ENCODE data around the gene SLC7A7. TPM values are rescaled to one million over a fixed set of nuclear protein-coding genes. Genes with fewer than 3 reads are reported as not detected.
"Not testable (repeated sequence)": the region's sequence is repeated elsewhere in the genome, so short reads cannot be mapped to it uniquely, and the experiment has no call there.

SLC7A7 gene
- total and polyA plus RNA-seq, 2 donors, result 10.7 to 16.7 TPM

GRCh38 chr14:22800346-22800745, 14.9 kb downstream of the SLC7A7 start:
- H3K9me3 ChIP-seq (ENCODE audit: control insufficient read depth in 2 of 2, insufficient read depth in 1 of 2, low read length in 1 of 2), result no peaks in the 10 kb centered on the region
- WGBS, result 95% methylated on average over 10 of the region's 10 CpGs
- H3K4me1 ChIP-seq (ENCODE audit: control insufficient read depth in 2 of 2, insufficient read depth in 2 of 2, low read length in 2 of 2), result no peaks in the 10 kb centered on the region
- H3K36me3 ChIP-seq (ENCODE audit: control insufficient read depth in 2 of 2, insufficient read depth in 2 of 2, low read length in 1 of 2), result no peaks in the 10 kb centered on the region
- no peaks in the 10 kb centered on the region for H3K27me3 ChIP-seq (ENCODE audit: control insufficient read depth in 2 of 2, insufficient read depth in 1 of 2, low read length in 1 of 2)
- no peak for DNase-seq (ENCODE audit: low read depth in 6 of 9, low spot score in 9 of 9)
- no peak overlapping the region for H3K27ac ChIP-seq (ENCODE audit: low read depth in 1 of 2, low read length in 1 of 2)
- H3K4me3 ChIP-seq (ENCODE audit: low read length in 2 of 2), result no peak overlapping the region

DNA sequence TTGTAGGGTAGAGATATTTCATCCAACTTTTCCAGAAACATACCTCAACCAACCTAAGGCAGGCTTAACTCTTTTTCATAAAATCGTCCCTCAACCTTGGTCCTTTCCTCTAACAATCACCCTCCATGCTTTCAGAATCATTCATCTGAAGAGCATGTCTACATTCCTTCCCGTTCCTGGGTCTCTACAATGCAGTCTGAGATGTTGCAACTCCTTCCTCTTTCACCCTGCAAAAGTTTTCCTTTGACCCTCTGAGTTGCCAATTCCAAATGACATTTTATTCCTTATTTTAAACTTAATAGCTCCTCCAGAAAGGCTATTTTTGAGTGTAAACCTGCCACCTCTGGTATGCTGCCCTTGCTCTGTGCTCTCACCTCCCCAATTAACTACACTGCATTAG, 16.7 kb downstream of the SLC7A7 start:
- Histone ChIP-seq H3K36me3 (ENCODE audit: control insufficient read depth in 2 of 2, insufficient read depth in 2 of 2, low read length in 1 of 2) (no peaks in the 10 kb centered on the region), H3K4me1 (ENCODE audit: control insufficient read depth in 2 of 2, insufficient read depth in 2 of 2, low read length in 2 of 2) (no peaks in the 10 kb centered on the region), H3K27me3 (ENCODE audit: control insufficient read depth in 2 of 2, insufficient read depth in 1 of 2, low read length in 1 of 2) (no peaks in the 10 kb centered on the region), H3K27ac (ENCODE audit: low read depth in 1 of 2, low read length in 1 of 2) (no peak overlapping the region), H3K4me3 (ENCODE audit: low read length in 2 of 2) (no peak overlapping the region), H3K9me3 (ENCODE audit: control insufficient read depth in 2 of 2, insufficient read depth in 1 of 2, low read length in 1 of 2) (no peaks in the 10 kb centered on the region)
- DNase-seq (ENCODE audit: low read depth in 6 of 9, low spot score in 9 of 9), result no peak
- whole genome bisulfite sequencing, result 63% methylated on average over 2 of the region's 2 CpGs

- H3K9me3 ChIP-seq (ENCODE audit: control insufficient read depth in 2 of 2, insufficient read depth in 1 of 2, low read length in 1 of 2), result no peaks in the 10 kb centered on the region
- no peaks in the 10 kb centered on the region for H3K27me3 ChIP-seq (ENCODE audit: control insufficient read depth in 2 of 2, insufficient read depth in 1 of 2, low read length in 1 of 2)
- no peaks in the 10 kb centered on the region for H3K4me1 ChIP-seq (ENCODE audit: control insufficient read depth in 2 of 2, insufficient read depth in 2 of 2, low read length in 2 of 2)
- 85% methylated on average over 5 of the region's 5 CpGs for WGBS
- no peak overlapping the region for H3K27ac ChIP-seq (ENCODE audit: low read depth in 1 of 2, low read length in 1 of 2)
- no peak for DNase-seq (ENCODE audit: low read depth in 6 of 9, low spot score in 9 of 9)
- no peak overlapping the region for H3K4me3 ChIP-seq (ENCODE audit: low read length in 2 of 2)
- no peaks in the 10 kb centered on the region for H3K36me3 ChIP-seq (ENCODE audit: control insufficient read depth in 2 of 2, insufficient read depth in 2 of 2, low read length in 1 of 2)
Observed at GRCh38 chr14:22797017-22797917, 18.0 kb downstream of the SLC7A7 start.

DNA sequence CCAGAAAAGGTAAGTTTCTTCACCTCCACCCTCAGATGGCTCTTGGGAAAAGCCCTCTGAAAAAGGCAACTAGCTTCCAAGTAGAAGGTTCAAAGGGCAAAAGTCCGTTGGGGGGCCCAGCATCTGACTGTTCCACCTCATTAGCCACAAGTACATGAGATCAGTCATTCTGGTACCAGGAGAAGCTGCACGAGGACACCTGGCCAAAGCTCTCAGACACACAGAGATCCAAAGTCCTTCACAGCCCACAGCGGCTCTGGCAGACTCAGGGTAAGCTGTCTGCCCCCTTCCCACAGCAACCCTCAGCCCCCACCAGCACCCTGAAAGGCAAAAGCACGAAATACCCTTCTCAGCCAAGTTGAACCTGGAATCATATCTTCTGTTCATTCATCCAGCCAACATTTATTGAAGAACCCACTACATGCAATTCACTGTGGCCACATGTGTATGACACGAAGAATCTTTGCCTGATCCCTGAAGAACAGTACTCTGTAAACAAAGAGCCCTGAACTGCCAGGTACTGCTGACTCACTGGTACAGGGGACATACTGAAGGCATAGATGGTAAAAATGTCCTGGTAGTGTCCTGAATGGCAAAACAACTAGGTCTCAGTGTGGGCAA, 19.0 kb downstream of the SLC7A7 start:
- Histone ChIP-seq H3K4me1 (ENCODE audit: control insufficient read depth in 2 of 2, insufficient read depth in 2 of 2, low read length in 2 of 2) (no peaks in the 10 kb centered on the region), H3K36me3 (ENCODE audit: control insufficient read depth in 2 of 2, insufficient read depth in 2 of 2, low read length in 1 of 2) (no peaks in the 10 kb centered on the region), H3K4me3 (ENCODE audit: low read length in 2 of 2) (no peak overlapping the region), H3K9me3 (ENCODE audit: control insufficient read depth in 2 of 2, insufficient read depth in 1 of 2, low read length in 1 of 2) (no peaks in the 10 kb centered on the region), H3K27ac (ENCODE audit: low read depth in 1 of 2, low read length in 1 of 2) (no peak overlapping the region), H3K27me3 (ENCODE audit: control insufficient read depth in 2 of 2, insufficient read depth in 1 of 2, low read length in 1 of 2) (no peaks in the 10 kb centered on the region)
- WGBS, result 80% methylated on average over 5 of the region's 5 CpGs
- DNase-seq (ENCODE audit: low read depth in 6 of 9, low spot score in 9 of 9), result no peak

DNA sequence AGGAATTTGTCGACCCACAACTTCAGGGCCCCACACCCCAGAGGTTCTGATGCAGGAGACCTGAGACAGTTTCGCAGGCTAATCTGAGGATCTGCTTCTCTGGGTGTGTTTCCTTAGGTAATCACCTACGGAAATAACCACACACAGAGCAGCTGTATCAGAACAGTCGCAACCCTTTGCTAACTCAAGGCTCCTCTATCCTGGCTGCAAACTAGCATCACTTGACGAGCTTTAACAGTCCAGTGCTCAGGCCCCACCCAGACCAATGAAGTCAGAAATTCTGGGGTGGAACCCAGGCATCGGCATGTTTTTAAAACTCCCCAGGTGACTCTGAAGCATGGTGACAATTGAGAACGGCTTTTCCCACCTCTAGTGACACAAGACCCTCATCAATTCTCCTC, 20.7 kb downstream of the SLC7A7 start:
- no peaks in the 10 kb centered on the region for H3K9me3 ChIP-seq (ENCODE audit: control insufficient read depth in 2 of 2, insufficient read depth in 1 of 2, low read length in 1 of 2)
- no peaks in the 10 kb centered on the region for H3K4me1 ChIP-seq (ENCODE audit: control insufficient read depth in 2 of 2, insufficient read depth in 2 of 2, low read length in 2 of 2)
- no peaks in the 10 kb centered on the region for H3K36me3 ChIP-seq (ENCODE audit: control insufficient read depth in 2 of 2, insufficient read depth in 2 of 2, low read length in 1 of 2)
- no peaks in the 10 kb centered on the region for H3K27me3 ChIP-seq (ENCODE audit: control insufficient read depth in 2 of 2, insufficient read depth in 1 of 2, low read length in 1 of 2)
- no peak overlapping the region for H3K4me3 ChIP-seq (ENCODE audit: low read length in 2 of 2)
- WGBS, result 96% methylated on average over 7 of the region's 7 CpGs
- no peak overlapping the region for H3K27ac ChIP-seq (ENCODE audit: low read depth in 1 of 2, low read length in 1 of 2)
- DNase-seq (ENCODE audit: low read depth in 6 of 9, low spot score in 9 of 9), result no peak

- Histone ChIP-seq H3K36me3 (ENCODE audit: control insufficient read depth in 2 of 2, insufficient read depth in 2 of 2, low read length in 1 of 2) (no peaks in the 10 kb centered on the region), H3K4me3 (ENCODE audit: low read length in 2 of 2) (no peak overlapping the region), H3K27me3 (ENCODE audit: control insufficient read depth in 2 of 2, insufficient read depth in 1 of 2, low read length in 1 of 2) (no peaks in the 10 kb centered on the region), H3K9me3 (ENCODE audit: control insufficient read depth in 2 of 2, insufficient read depth in 1 of 2, low read length in 1 of 2) (no peaks in the 10 kb centered on the region), H3K27ac (ENCODE audit: low read depth in 1 of 2, low read length in 1 of 2) (no peak overlapping the region), H3K4me1 (ENCODE audit: control insufficient read depth in 2 of 2, insufficient read depth in 2 of 2, low read length in 2 of 2) (no peaks in the 10 kb centered on the region)
- 77% methylated on average over 5 of the region's 5 CpGs for WGBS
- DNase-seq (ENCODE audit: low read depth in 6 of 9, low spot score in 9 of 9), result no peak
Observed at GRCh38 chr14:22793976-22794375, 21.3 kb downstream of the SLC7A7 start.

DNA sequence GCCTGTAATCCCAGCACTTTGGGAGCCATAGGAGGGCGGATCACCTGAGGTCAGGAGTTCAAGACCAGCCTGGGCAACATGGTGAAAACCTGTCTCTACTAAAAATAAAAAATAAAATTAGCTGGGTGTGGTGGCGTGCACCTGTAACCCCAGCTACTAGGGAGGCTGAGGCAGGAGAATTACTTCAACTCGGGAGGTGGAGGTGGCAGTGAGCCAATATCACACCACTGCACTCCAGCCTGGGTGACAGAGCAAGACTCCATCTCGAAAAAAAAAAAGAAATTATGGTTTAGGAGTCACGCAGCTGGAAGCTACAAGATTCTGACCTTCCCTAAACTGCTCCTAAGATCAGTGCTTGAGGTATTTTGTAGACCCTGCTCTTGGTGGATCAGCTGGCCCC, 21.7 kb downstream of the SLC7A7 start:
- not testable (repeated sequence) for DNase-seq (ENCODE audit: low read depth in 6 of 9, low spot score in 9 of 9); H3K4me3 ChIP-seq (ENCODE audit: low read length in 2 of 2); H3K9me3 ChIP-seq (ENCODE audit: control insufficient read depth in 2 of 2, insufficient read depth in 1 of 2, low read length in 1 of 2); H3K27me3 ChIP-seq (ENCODE audit: control insufficient read depth in 2 of 2, insufficient read depth in 1 of 2, low read length in 1 of 2); H3K27ac ChIP-seq (ENCODE audit: low read depth in 1 of 2, low read length in 1 of 2); H3K4me1 ChIP-seq (ENCODE audit: control insufficient read depth in 2 of 2, insufficient read depth in 2 of 2, low read length in 2 of 2); H3K36me3 ChIP-seq (ENCODE audit: control insufficient read depth in 2 of 2, insufficient read depth in 2 of 2, low read length in 1 of 2)
- WGBS, result 92% methylated on average over 5 of the region's 5 CpGs

DNA sequence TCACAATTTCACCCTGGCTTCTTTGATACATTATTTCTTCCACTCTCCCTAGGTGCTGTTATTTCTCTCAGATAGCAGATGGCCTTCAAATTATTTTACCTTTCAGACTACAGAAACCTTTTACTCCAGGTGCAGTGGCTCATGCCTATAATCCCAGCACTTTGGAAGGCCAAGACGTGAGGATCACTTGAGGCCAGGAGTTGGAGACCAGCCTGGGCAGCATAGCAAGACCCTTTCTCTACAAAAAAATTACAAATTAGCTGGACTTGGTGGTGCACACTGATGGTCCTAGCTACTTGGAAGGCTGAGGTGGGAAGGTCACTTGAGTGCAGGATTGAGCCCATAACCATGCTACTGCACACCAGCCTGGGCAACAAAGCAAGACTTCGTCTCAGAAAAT, 23.1 kb downstream of the SLC7A7 start:
- H3K27ac ChIP-seq (ENCODE audit: low read depth in 1 of 2, low read length in 1 of 2), result no peak overlapping the region
- WGBS, result 96% methylated on average over 2 of the region's 2 CpGs

GRCh38 chr14:22791301-22791700, 23.9 kb downstream of the SLC7A7 start:
- Histone ChIP-seq H3K4me3 (ENCODE audit: low read length in 2 of 2) (no peak overlapping the region), H3K27me3 (ENCODE audit: control insufficient read depth in 2 of 2, insufficient read depth in 1 of 2, low read length in 1 of 2) (no peaks in the 10 kb centered on the region), H3K36me3 (ENCODE audit: control insufficient read depth in 2 of 2, insufficient read depth in 2 of 2, low read length in 1 of 2) (no peaks in the 10 kb centered on the region), H3K27ac (ENCODE audit: low read depth in 1 of 2, low read length in 1 of 2) (no peak overlapping the region), H3K4me1 (ENCODE audit: control insufficient read depth in 2 of 2, insufficient read depth in 2 of 2, low read length in 2 of 2) (no peaks in the 10 kb centered on the region), H3K9me3 (ENCODE audit: control insufficient read depth in 2 of 2, insufficient read depth in 1 of 2, low read length in 1 of 2) (no peaks in the 10 kb centered on the region)
- DNase-seq (ENCODE audit: low read depth in 6 of 9, low spot score in 9 of 9), result no peak
- 93% methylated on average over 3 of the region's 3 CpGs for WGBS

More for the DNA sequence above, 23.1 kb downstream of the SLC7A7 start:
- no peak overlapping the region for H3K4me3 ChIP-seq (ENCODE audit: low read length in 2 of 2)
- no peaks in the 10 kb centered on the region for H3K27me3 ChIP-seq (ENCODE audit: control insufficient read depth in 2 of 2, insufficient read depth in 1 of 2, low read length in 1 of 2)
- H3K4me1 ChIP-seq (ENCODE audit: control insufficient read depth in 2 of 2, insufficient read depth in 2 of 2, low read length in 2 of 2), result no peaks in the 10 kb centered on the region
- no peaks in the 10 kb centered on the region for H3K36me3 ChIP-seq (ENCODE audit: control insufficient read depth in 2 of 2, insufficient read depth in 2 of 2, low read length in 1 of 2)
- no peak for DNase-seq (ENCODE audit: low read depth in 6 of 9, low spot score in 9 of 9)
- H3K9me3 ChIP-seq (ENCODE audit: control insufficient read depth in 2 of 2, insufficient read depth in 1 of 2, low read length in 1 of 2), result no peaks in the 10 kb centered on the region
